Measurements from ENCODE around the gene CAMK4. TPM values are rescaled to one million over a fixed set of nuclear protein-coding genes. Genes with fewer than 3 reads are reported as not detected.

The CAMK4 gene
- total and polyA plus RNA-seq, 2 donors (not counting 3 experiments of a cell fraction or from before 2014, with no cell fraction given), result 2.2 to 5.4 TPM

- Histone ChIP-seq H3K9me1 (replicated peaks; ENCODE audit: control insufficient read depth, extremely low read depth, insufficient read depth, low read length) (no peaks in the 10 kb centered on the region), H3K27ac (ENCODE audit: insufficient read depth, low read depth, low read length) (no peak overlapping the region), H3K79me2 (ENCODE audit: control insufficient read depth, insufficient read depth, low read length) (no peaks in the 10 kb centered on the region), H4K20me1 (replicated peaks; ENCODE audit: control insufficient read depth, extremely low read depth, insufficient read depth, low read length) (no peaks in the 10 kb centered on the region), H3K4me3 (replicated peaks in 1 of 3; ENCODE audit: insufficient read depth in 1 of 3, low read depth in 1 of 3, low read length in 3 of 3) (no peak overlapping the region), H2AFZ (ENCODE audit: low read depth, low read length) (no peak overlapping the region), H3K36me3 (ENCODE audit: control insufficient read depth in 2 of 2, extremely low read depth in 1 of 2, insufficient read depth in 2 of 2, low read length in 2 of 2) (no peaks in the 10 kb centered on the region), H3K27me3 (ENCODE audit: control insufficient read depth in 2 of 2, insufficient read depth in 2 of 2, low read length in 2 of 2) (no peaks in the 10 kb centered on the region), H3K4me1 (ENCODE audit: control insufficient read depth, extremely low read depth, insufficient read depth, low read length) (no peaks in the 10 kb centered on the region), H3K4me2 (ENCODE audit: insufficient read depth, low read length) (no peak overlapping the region), H3K9ac (replicated peaks; ENCODE audit: extremely low read depth, insufficient read depth, low read length) (no peak overlapping the region), H3K9me3 (replicated peaks; ENCODE audit: control insufficient read depth, insufficient read depth, low read length) (no peaks in the 10 kb centered on the region)
- DNase-seq (ENCODE audit: low read depth, low spot score), result no peak
- dilution Hi-C loops (cut with MboI; ENCODE audit: extremely low pct_ligation_motif_present, low sequenced_read_pairs), result no loop called here
- CTCF ChIA-PET, result interaction anchor here (1.2 kb wide), 1 partner anchor 24 kb away, joined by 4 read pairs; no protein-coding TSS in a partner anchor
- no TSS peak for BruUV-seq (replicated peaks)
- no peak for FAIRE-seq
- intact Hi-C loops (cut with micrococcal nuclease), result no loop called here
- POLR2A ChIA-PET, result no interaction called here
- TF ChIP-seq EZH2 (IDR thresholded peaks at IDR 0.05; ENCODE audit: borderline replicate concordance, low read depth, low read length, severe bottlenecking) (no peak), MAX (IDR thresholded peaks at IDR 0.05; ENCODE audit: insufficient read depth, insufficient read length) (no peak), GATA2 (IDR thresholded peaks at IDR 0.05; ENCODE audit: insufficient read depth, insufficient read length, low read depth, low read length) (no peak)
- TF ChIP-seq, protein P1, sequence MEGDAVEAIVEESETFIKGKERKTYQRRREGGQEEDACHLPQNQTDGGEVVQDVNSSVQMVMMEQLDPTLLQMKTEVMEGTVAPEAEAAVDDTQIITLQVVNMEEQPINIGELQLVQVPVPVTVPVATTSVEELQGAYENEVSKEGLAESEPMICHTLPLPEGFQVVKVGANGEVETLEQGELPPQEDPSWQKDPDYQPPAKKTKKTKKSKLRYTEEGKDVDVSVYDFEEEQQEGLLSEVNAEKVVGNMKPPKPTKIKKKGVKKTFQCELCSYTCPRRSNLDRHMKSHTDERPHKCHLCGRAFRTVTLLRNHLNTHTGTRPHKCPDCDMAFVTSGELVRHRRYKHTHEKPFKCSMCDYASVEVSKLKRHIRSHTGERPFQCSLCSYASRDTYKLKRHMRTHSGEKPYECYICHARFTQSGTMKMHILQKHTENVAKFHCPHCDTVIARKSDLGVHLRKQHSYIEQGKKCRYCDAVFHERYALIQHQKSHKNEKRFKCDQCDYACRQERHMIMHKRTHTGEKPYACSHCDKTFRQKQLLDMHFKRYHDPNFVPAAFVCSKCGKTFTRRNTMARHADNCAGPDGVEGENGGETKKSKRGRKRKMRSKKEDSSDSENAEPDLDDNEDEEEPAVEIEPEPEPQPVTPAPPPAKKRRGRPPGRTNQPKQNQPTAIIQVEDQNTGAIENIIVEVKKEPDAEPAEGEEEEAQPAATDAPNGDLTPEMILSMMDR (IDR thresholded peaks at IDR 0.05; ENCODE audit: extremely low read depth in 1 of 2, insufficient read depth in 1 of 2, low read depth in 1 of 2, low read length in 2 of 2), result no peak
These were observed 97.2 kb downstream of the CAMK4 start for GRCh38 chr5:111321376-111321775.

DNA sequence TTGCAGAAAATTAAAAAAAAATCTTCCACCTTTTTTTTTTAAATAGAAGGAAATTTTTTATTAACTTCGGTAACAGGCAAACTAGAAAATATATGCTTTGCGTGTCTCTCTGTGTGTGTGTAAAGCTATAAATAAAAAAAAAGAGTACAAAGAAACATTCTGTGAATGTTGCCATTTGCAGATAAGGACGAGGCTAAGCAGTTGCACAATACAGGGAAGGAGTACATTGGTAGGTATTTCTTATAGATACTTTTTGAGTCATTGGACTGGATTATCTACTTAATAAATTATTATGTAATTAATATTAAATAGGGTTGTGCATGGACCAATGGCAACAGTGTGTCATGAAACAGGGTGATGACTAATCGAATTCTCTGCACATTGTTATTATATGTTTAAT is 102.4 kb downstream of the CAMK4 start:
- Histone ChIP-seq H3K79me2 (ENCODE audit: control insufficient read depth, insufficient read depth, low read length) (no peaks in the 10 kb centered on the region), H2AFZ (ENCODE audit: low read depth, low read length) (no peak overlapping the region), H3K4me3 (replicated peaks in 1 of 3; ENCODE audit: insufficient read depth in 1 of 3, low read depth in 1 of 3, low read length in 3 of 3) (no peak overlapping the region), H3K9me1 (replicated peaks; ENCODE audit: control insufficient read depth, extremely low read depth, insufficient read depth, low read length) (no peaks in the 10 kb centered on the region), H3K9ac (replicated peaks; ENCODE audit: extremely low read depth, insufficient read depth, low read length) (no peak overlapping the region), H3K9me3 (replicated peaks; ENCODE audit: control insufficient read depth, insufficient read depth, low read length) (no peaks in the 10 kb centered on the region), H3K4me2 (ENCODE audit: insufficient read depth, low read length) (no peak overlapping the region), H4K20me1 (replicated peaks; ENCODE audit: control insufficient read depth, extremely low read depth, insufficient read depth, low read length) (no peaks in the 10 kb centered on the region), H3K4me1 (ENCODE audit: control insufficient read depth, extremely low read depth, insufficient read depth, low read length) (no peaks in the 10 kb centered on the region), H3K36me3 (ENCODE audit: control insufficient read depth in 2 of 2, extremely low read depth in 1 of 2, insufficient read depth in 2 of 2, low read length in 2 of 2) (no peaks in the 10 kb centered on the region), H3K27me3 (ENCODE audit: control insufficient read depth in 2 of 2, insufficient read depth in 2 of 2, low read length in 2 of 2) (no peaks in the 10 kb centered on the region), H3K27ac (ENCODE audit: insufficient read depth, low read depth, low read length) (no peak overlapping the region)
- intact Hi-C loops (cut with micrococcal nuclease), result no loop called here
- BruUV-seq (replicated peaks), result no TSS peak
- FAIRE-seq (no peak), DNase-seq (ENCODE audit: low read depth, low spot score) (no peak)
- ChIA-PET POLR2A (no interaction called here), CTCF (interaction anchor here (0.8 kb wide), 1 partner anchor 13 kb away, joined by 3 read pairs; no protein-coding TSS in a partner anchor)
- dilution Hi-C loops (cut with MboI; ENCODE audit: extremely low pct_ligation_motif_present, low sequenced_read_pairs), result no loop called here
- TF ChIP-seq GATA2 (IDR thresholded peaks at IDR 0.05; ENCODE audit: insufficient read depth, insufficient read length, low read depth, low read length), result no peak
- no peak for TF ChIP-seq POLR2AphosphoS5 (IDR thresholded peaks at IDR 0.05; ENCODE audit: insufficient read depth, low read depth, low read length)
- TF ChIP-seq FOS (IDR thresholded peaks at IDR 0.05; ENCODE audit: borderline replicate concordance, insufficient read depth, low read length), result no peak
- TF ChIP-seq, protein P1 (IDR thresholded peaks at IDR 0.05; ENCODE audit: extremely low read depth in 1 of 2, insufficient read depth in 1 of 2, low read depth in 1 of 2, low read length in 2 of 2), result no peak
- TF ChIP-seq POLR2A (IDR thresholded peaks at IDR 0.05; ENCODE audit: low read depth, low read length), result no peak
- TF ChIP-seq JUN (IDR thresholded peaks at IDR 0.05; ENCODE audit: borderline replicate concordance, insufficient read depth, insufficient read length, low read depth), result no peak
- no peak for TF ChIP-seq MYC (IDR thresholded peaks at IDR 0.05; ENCODE audit: low read depth, low read length)
- TF ChIP-seq MAX (IDR thresholded peaks at IDR 0.05; ENCODE audit: insufficient read depth, insufficient read length), result no peak
- TF ChIP-seq EZH2 (IDR thresholded peaks at IDR 0.05; ENCODE audit: borderline replicate concordance, low read depth, low read length, severe bottlenecking), result no peak
